Fibroblast of mammary gland (primary cell): ENCODE data around the gene ABCA1.
"Not testable (repeated sequence)": the region's sequence is repeated elsewhere in the genome, so short reads cannot be mapped to it uniquely, and the experiment has no call there.

Source experiments
- DNase-seq: peaks from one replicate; pipeline ENCODE4 v3.0.0-alpha.2; 2010; ENCODE audit warnings: low read depth
- H3K4me3 ChIP-seq: 2 replicates; pipeline ENCODE4 v1.5.1; 2011; ENCODE audit warnings: low read depth, mild to moderate bottlenecking, low read length, moderate library complexity; ENCODE audit not compliant: control insufficient read depth
- TF ChIP-seq, protein P1 (sequence below): conservative IDR thresholded peaks from 2 replicates; pipeline ENCODE4 v1.5.1; 2011; ENCODE audit warnings: low read depth, low read length, inconsistent platforms; ENCODE audit not compliant: control insufficient read depth, insufficient read depth

ABCA1 gene

DNA sequence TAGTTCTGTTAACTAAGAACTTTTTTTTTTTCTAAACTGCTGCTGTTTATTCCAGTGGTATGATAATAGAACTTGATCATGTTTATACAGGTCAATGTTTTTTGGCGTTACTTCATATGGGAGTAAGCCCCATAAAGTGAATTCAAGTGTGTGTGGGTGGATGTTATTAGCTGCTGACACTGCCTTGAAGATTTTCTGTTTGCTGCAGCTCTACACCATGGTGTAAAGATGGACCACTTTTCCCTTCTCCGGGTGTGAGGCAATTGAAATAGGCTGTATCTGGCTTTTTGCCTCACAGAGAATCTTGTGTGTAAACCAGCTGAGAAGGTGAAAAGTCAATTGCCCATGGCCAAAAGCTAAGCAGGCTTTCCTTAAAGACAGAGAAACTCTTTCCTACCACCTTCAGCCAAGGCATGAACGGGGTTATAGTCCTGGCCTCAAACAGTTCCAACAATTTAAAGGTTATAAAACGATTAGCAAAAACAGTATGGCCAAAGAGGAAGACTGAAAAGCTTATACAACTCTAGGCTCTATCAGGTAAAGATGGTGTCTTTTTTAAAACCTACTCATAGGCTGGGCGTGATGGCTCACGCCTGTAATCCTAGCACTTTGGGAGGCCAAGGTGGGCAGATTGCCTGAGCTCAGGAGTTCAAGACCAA is 33.9 kb upstream of the ABCA1 start:
- H3K4me3 ChIP-seq: no peak overlapping the region
- DNase-seq: peak; percentile 54
- TF ChIP-seq, protein P1, sequence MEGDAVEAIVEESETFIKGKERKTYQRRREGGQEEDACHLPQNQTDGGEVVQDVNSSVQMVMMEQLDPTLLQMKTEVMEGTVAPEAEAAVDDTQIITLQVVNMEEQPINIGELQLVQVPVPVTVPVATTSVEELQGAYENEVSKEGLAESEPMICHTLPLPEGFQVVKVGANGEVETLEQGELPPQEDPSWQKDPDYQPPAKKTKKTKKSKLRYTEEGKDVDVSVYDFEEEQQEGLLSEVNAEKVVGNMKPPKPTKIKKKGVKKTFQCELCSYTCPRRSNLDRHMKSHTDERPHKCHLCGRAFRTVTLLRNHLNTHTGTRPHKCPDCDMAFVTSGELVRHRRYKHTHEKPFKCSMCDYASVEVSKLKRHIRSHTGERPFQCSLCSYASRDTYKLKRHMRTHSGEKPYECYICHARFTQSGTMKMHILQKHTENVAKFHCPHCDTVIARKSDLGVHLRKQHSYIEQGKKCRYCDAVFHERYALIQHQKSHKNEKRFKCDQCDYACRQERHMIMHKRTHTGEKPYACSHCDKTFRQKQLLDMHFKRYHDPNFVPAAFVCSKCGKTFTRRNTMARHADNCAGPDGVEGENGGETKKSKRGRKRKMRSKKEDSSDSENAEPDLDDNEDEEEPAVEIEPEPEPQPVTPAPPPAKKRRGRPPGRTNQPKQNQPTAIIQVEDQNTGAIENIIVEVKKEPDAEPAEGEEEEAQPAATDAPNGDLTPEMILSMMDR: no peak

DNA sequence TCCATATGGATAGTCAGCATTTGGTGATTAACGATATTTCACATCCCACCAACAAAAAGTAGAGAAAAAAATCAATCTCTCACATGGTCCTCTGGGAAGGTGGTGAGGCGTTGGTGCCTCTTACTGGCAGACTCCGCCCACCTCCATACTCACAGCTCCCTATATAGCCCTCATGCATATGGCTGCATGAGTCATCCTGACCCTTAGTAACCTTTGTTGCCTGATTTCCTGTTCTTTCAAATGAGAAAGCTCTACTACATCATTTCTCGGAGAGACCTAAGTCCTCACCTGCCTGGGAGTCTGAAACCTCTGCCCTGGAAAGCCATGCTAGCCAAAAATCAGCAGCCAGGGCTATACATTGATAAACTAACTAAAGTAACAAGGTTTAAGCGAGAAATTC is 33.3 kb upstream of the ABCA1 start:
- TF ChIP-seq, protein P1: no peak
- no peak overlapping the region for H3K4me3 ChIP-seq
- DNase-seq: peak; percentile 83

DNA sequence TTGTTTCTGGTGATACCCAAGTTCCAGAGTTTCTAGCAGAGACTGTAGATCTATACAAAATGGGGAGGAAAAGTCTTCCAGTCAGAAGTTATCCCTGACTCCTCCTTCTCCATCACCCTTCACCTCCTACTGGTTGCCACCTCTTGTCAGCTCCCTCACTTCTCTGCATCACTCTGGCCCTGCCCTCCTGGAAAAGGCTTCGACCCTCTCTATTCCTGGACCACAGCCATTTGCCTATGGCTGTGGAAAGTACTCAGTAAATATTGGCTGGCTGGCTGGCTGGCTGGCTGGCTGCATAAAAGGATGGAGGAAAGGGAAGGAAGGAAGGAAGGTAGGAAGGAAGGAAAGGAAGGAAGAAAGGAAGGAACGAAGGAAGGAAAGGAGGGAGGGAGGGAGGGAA is 32.7 kb upstream of the ABCA1 start:
- H3K4me3 ChIP-seq: no peak overlapping the region
- TF ChIP-seq, protein P1: no peak
- no peak for DNase-seq

DNA sequence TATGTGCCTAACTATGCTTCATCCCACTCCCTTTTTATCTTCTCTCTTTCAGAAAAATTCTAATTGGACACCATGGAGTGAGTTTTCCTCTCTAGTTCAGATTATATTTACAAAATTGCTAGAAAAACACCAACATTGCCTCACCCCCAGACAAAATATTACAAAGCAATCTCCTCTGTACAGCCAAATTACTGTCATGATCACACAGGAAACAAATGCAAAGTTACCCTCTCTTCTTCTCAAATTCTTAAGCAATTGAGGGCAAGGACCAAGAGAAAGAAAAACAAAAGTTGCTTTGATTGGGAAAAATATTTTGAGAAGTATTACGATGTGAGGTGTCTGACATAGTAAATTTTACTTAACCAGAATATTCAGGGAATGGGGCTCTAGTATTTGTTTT is 30.8 kb upstream of the ABCA1 start:
- no peak for DNase-seq
- no peak overlapping the region for H3K4me3 ChIP-seq
- TF ChIP-seq, protein P1: no peak

DNA sequence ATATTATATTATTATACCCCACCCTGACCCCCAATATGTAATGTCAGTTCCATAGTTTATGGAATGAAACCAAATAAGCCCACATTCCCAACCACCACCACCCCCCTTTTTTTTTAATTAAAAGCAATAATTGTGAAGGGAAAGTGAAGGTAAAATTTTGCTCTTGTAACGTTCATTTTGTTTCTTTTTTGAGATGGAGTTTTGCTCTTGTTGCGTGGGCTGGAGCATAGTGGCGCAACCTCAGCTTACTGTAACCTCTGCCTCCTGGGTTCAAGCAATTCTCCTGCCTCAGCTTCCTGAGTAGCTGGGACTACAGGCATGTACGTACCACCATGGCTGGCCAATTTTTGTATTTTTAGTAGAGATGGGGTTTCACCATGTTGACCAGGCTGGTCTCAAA is 30.1 kb upstream of the ABCA1 start:
- H3K4me3 ChIP-seq, DNase-seq: not testable (repeated sequence)

DNA sequence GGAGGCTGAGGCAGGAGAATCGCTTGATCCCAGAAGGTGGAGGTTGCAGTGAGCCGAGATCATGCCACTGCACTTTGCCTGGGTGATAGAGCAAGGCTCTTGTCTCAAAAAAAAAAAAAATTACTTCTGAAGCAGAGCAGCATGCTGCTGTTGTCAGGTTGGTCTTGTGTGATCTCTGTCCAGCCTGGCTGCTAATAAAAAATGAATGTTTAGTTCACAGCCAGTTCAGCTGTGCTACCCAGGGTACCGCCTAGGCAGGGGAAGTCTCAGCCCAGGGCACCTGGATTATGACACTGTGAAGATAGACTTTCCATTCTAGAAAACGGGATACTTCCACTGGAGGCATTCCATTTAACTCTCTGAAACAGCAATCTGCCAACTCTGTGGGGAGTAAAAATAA is 23.5 kb upstream of the ABCA1 start:
- no peak overlapping the region for H3K4me3 ChIP-seq
- DNase-seq: no peak
- TF ChIP-seq, protein P1: no peak

DNA sequence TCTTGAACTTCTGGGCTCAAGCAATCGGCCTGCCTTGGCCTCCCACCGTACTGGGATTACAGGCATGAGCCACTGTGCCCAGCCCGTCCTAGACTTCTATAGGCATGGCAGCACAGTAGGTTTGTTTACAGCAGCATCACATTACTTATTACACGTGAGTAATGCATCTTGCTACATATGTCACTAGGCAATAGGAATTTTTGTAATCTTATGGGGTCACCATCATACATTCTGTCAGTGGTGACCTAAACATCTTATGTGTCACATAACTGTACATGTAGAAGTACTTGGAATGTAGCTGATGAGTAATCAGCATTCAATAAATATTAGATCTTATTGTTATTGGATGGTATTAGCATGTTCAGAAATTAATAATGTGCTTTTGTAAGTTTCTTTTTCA is 22.9 kb upstream of the ABCA1 start:
- DNase-seq: peak; percentile 42
- H3K4me3 ChIP-seq: no peak overlapping the region
- TF ChIP-seq, protein P1: no peak
